Urinary bladder (tissue), 4 donors: Measurements from ENCODE around the gene MSMP. TPM values are rescaled to one million over a fixed set of nuclear protein-coding genes. Genes with fewer than 3 reads are reported as not detected.

ENCODE experiments used
- DNase-seq: peaks from one replicate; pipeline ENCODE4 v3.0.0-alpha.2; 2015; ENCODE audit errors: extremely low spot score
- H3K27ac ChIP-seq: one replicate; pipeline ENCODE4 v1.5.1; 2013; ENCODE audit warnings: low read depth, mild to moderate bottlenecking, moderate library complexity
- H3K36me3 ChIP-seq: one replicate; pipeline ENCODE4 v1.6.1; 2013; ENCODE audit warnings: mild to moderate bottlenecking, moderate library complexity; ENCODE audit not compliant: insufficient read depth
- H3K4me1 ChIP-seq: one replicate; pipeline ENCODE4 v1.6.1; 2013; ENCODE audit warnings: mild to moderate bottlenecking, moderate library complexity; ENCODE audit not compliant: insufficient read depth
- H3K4me3 ChIP-seq: one replicate; pipeline ENCODE4 v1.5.1; 2013; ENCODE audit warnings: low read depth, low read length
- WGBS: extraction: QIAGEN DNeasy Blood & Tissue Kit; methylation state at CpG from one replicate; pipeline ENCODE4 v1.1.7; 2013; 5-methylcytosine and 5-hydroxymethylcytosine counted together
- polyA plus RNA-seq: library from polyadenylated mRNA; stranded (reverse); fragments of 200-250 nt; gene quantifications from one replicate; pipeline ENCODE4 v1.2.3, GENCODE V29; 2013
- total RNA-seq: library from RNA; depleted of rRNA; stranded (reverse); fragments of >200 nt; gene quantifications from one replicate; pipeline ENCODE4 v1.2.3, GENCODE V29; 2014
- donor health status: healthy with polysubstance abuse.
- donor health status: healthy.

The MSMP gene
- total and polyA plus RNA-seq, 2 donors, result 0.42 to 0.53 TPM

- no peaks in the 10 kb centered on the region for H3K36me3 ChIP-seq
- peak overlapping the region; percentile 16 for H3K27ac ChIP-seq
- peaks cover 4% of the 10 kb centered on the region for H3K4me1 ChIP-seq
- DNase-seq, result no peak
- peak overlapping the region; percentile 73 for H3K4me3 ChIP-seq
- 58% methylated on average over 2 of the region's 2 CpGs for WGBS
These were observed 23.6 kb downstream of the MSMP start for GRCh38 chr9:35730486-35730854.

- Histone ChIP-seq H3K4me1 (peaks cover 4% of the 10 kb centered on the region), H3K27ac (peak overlapping the region; percentile 48), H3K36me3 (no peaks in the 10 kb centered on the region), H3K4me3 (peak overlapping the region; percentile 16)
- 15% methylated on average over 6 of the region's 6 CpGs for WGBS
- DNase-seq, result no peak
These were observed 24.2 kb downstream of the MSMP start for GRCh38 chr9:35729700-35730485.

- DNase-seq, result no peak
- Histone ChIP-seq H3K36me3 (no peaks in the 10 kb centered on the region), H3K4me1 (peaks cover 4% of the 10 kb centered on the region), H3K4me3 (peak overlapping the region; percentile 16), H3K27ac (no peak overlapping the region)
- WGBS, result 33% methylated on average over 3 of the region's 3 CpGs
These were observed 25.0 kb downstream of the MSMP start for GRCh38 chr9:35729101-35729500.

GRCh38 chr9:35728041-35728971 lies 25.8 kb downstream of the MSMP start:
- peak overlapping the region; percentile 1 for H3K4me3 ChIP-seq
- peak overlapping the region; percentile 42 for H3K27ac ChIP-seq
- WGBS, result 6% methylated on average over 10 of the region's 10 CpGs
- H3K36me3 ChIP-seq, result no peaks in the 10 kb centered on the region
- DNase-seq, result peak; percentile 37
- peaks cover 4% of the 10 kb centered on the region for H3K4me1 ChIP-seq

- WGBS, result 15% methylated on average over 5 of the region's 5 CpGs
- Histone ChIP-seq H3K4me1 (peaks cover 4% of the 10 kb centered on the region), H3K36me3 (no peaks in the 10 kb centered on the region), H3K27ac (peak overlapping the region; percentile 42), H3K4me3 (no peak overlapping the region)
- DNase-seq, result no peak
These were observed 26.4 kb downstream of the MSMP start for GRCh38 chr9:35727676-35728040.

GRCh38 chr9:35726931-35727330 lies 27.1 kb downstream of the MSMP start:
- H3K36me3 ChIP-seq, result no peaks in the 10 kb centered on the region
- H3K4me3 ChIP-seq, result no peak overlapping the region
- WGBS, result 38% methylated on average over 3 of the region's 3 CpGs
- DNase-seq, result no peak
- peaks cover 4% of the 10 kb centered on the region for H3K4me1 ChIP-seq
- no peak overlapping the region for H3K27ac ChIP-seq

GRCh38 chr9:35725362-35725761 lies 28.7 kb downstream of the MSMP start:
- Histone ChIP-seq H3K36me3 (no peaks in the 10 kb centered on the region), H3K4me3 (no peak overlapping the region), H3K27ac (no peak overlapping the region), H3K4me1 (peaks cover 2% of the 10 kb centered on the region)
- DNase-seq, result no peak
- 91% methylated on average over 11 of the region's 11 CpGs for WGBS

- H3K4me3 ChIP-seq, result no peak overlapping the region
- H3K4me1 ChIP-seq, result no peaks in the 10 kb centered on the region
- H3K27ac ChIP-seq, result no peak overlapping the region
- WGBS, result 95% methylated on average over 8 of the region's 8 CpGs
- no peak for DNase-seq
- peaks cover under 1% of the 10 kb centered on the region for H3K36me3 ChIP-seq
These were observed 30.2 kb downstream of the MSMP start for GRCh38 chr9:35723908-35724307.

GRCh38 chr9:35723426-35723825 lies 30.6 kb downstream of the MSMP start:
- Histone ChIP-seq H3K36me3 (peaks cover 4% of the 10 kb centered on the region), H3K27ac (no peak overlapping the region), H3K4me1 (no peaks in the 10 kb centered on the region), H3K4me3 (no peak overlapping the region)
- 85% methylated on average over 2 of the region's 2 CpGs for WGBS
- no peak for DNase-seq

- DNase-seq, result no peak
- Histone ChIP-seq H3K4me1 (no peaks in the 10 kb centered on the region), H3K27ac (no peak overlapping the region), H3K36me3 (peaks cover 6% of the 10 kb centered on the region), H3K4me3 (no peak overlapping the region)
- 92% methylated on average over 4 of the region's 4 CpGs for WGBS
These were observed 34.5 kb downstream of the MSMP start for GRCh38 chr9:35719546-35719945.

- Histone ChIP-seq H3K4me1 (no peaks in the 10 kb centered on the region), H3K36me3 (peaks cover 10% of the 10 kb centered on the region), H3K27ac (no peak overlapping the region), H3K4me3 (no peak overlapping the region)
- 86% methylated on average over 15 of the region's 15 CpGs for WGBS
- DNase-seq, result no peak
These were observed 35.2 kb downstream of the MSMP start for GRCh38 chr9:35718721-35719511.

- H3K36me3 ChIP-seq, result peaks cover 20% of the 10 kb centered on the region
- no peak overlapping the region for H3K4me3 ChIP-seq
- 89% methylated on average over 14 of the region's 14 CpGs for WGBS
- no peak for DNase-seq
- no peaks in the 10 kb centered on the region for H3K4me1 ChIP-seq
- H3K27ac ChIP-seq, result no peak overlapping the region
These were observed 36.8 kb downstream of the MSMP start for GRCh38 chr9:35717132-35717870.

- WGBS, result 81% methylated on average over 4 of the region's 4 CpGs
- Histone ChIP-seq H3K27ac (no peak overlapping the region), H3K4me3 (no peak overlapping the region), H3K4me1 (no peaks in the 10 kb centered on the region), H3K36me3 (peaks cover 23% of the 10 kb centered on the region)
- DNase-seq, result no peak
These were observed 37.8 kb downstream of the MSMP start for GRCh38 chr9:35716230-35716629.
